SKM-1 (cell line): ENCODE measurements around the gene MACROD1.

Experiments
- DNase-seq: peaks from one replicate; lab custom pipeline; 2025; ENCODE audit not compliant: unreplicated experiment; lab: John Stamatoyannopoulos, UW

The MACROD1 gene

DNA sequence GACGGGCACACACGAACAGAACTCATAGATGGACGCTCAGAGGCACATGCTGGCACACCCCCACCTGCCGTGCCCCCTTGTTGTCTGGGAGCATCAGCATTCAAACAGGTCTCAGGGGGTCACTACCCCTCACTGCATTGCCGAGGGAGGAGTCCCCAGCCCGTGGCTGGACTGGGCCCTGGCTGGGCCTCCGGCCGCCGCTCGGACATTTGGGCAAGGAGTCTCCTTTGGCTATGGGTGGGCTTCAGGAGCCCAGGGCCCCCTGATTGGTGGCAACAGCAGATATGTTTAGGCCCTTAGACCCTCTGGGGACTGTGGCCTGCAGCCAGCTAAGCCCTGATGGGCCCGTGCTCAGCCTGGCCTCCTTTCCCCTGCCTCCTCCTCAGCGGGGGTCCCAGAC, 88.3 kb downstream of the MACROD1 start:
- no peak for DNase-seq

DNA sequence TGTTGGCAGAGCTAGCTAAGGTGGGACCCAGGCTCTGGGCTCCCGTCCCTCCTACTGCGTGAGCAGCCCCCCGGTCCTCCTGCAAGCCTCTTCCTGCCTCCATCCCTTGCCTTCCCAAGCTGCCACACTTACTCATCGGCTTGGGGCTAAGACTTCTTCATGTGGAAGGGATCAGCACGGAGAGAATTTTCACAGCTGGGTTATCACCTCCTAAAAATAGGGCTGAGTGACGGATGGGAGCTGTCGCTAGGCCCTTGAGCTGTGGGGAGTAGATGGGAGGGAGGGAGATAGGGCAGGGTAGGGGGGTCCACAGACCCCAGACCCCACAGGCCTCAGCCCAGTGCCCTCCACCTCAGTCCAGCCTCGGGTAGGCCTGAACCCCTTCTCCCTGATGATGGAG, 89.2 kb downstream of the MACROD1 start:
- no peak for DNase-seq

DNA sequence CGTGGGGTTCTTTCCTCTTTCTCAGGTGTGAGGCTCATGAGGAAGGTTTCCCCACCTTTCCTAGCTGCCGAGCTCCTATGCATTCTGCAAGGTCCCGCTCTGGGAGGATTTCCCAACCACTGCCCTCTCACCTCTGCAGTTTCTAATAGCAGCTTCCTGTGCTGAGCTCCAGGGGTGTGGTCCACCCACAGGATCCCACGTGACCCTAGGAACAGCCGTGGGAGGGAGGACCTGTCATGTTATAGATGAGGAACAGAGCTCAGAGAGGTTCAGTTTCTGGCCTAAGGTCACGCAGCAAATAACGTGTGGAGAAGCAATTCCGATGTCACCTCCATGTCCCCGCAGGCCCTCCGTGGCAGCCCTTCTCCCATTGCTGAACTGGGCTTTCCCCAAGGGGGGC, 91.7 kb downstream of the MACROD1 start:
- peak; percentile 65 for DNase-seq

DNA sequence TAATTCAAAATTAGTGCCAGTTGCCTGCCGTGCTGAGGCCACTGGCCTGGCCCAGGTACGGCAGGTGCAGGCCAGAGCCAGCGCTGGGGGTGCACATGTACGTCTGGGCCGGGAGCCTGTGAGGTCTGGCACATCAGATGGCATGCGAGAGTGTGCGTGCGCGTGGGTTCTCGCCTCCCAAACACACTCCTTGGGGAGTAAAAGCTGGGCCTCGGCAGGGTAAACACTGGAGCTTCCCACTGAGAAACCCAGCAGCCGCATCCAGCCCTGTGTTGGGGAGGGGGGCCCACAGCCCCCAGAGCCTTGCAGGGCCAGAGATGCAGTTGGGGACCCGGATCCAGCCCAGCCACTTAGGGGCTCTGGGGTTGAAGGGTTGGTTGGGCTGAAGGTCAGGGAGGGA, 92.4 kb downstream of the MACROD1 start:
- no peak for DNase-seq

DNA sequence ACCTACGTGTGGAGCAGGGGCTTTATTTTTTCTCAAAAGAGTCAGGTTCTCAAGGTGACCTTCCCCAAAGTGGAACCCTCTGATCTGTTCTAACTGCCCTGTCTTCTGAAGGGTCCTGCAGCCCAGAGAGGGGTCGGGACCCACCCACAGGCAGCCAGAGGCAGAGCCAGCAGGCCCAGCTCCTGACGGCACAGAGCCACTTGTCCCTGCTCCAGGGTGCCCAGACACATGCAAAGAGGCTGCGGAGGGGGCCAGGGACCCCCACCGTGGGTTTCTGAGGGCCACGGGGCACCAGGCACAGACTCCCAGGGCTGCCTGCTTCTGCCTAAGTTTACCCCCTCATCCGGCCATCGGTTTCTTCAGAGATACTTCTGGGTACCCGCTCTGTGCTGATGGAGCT, 93.0 kb downstream of the MACROD1 start:
- no peak for DNase-seq

DNA sequence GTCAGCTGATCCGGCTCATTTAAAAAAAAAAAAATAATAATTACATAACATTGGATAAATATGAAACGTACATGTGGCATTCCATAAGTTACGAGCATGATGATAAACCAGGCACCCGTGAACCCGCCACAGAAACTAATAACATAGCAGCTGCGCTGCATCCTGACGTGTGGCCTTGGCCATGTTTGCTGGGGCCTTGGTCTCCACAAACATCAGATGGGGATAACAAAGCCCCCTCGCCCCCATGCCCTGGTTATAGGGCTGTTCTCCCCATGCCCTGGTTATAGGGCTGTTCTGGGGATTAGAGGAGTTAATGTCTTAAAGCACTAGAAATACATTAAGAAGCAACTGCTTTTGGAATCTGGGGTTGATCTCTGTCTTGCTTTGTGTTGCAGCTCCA, 93.5 kb downstream of the MACROD1 start:
- no peak for DNase-seq

DNA sequence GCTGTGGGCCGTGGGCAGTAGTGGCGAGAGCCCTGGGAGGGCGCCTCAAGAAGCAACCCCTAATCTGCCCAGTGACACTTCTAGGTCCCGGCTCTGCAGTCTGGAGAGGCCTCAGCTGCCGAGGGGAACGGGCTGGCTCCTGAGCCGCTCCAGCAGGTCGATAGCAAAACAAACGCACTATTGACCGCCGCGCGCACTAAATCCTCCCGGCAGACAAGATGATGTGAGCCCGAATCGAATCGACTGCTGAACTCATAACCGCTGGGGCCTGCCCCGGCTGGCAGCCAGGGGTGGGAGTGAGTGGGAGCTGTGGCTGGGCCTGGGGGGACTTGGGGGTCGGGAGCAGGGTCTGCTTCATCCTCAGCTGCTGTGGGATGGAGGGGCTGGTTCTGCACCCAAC, 94.1 kb downstream of the MACROD1 start:
- no peak for DNase-seq

DNA sequence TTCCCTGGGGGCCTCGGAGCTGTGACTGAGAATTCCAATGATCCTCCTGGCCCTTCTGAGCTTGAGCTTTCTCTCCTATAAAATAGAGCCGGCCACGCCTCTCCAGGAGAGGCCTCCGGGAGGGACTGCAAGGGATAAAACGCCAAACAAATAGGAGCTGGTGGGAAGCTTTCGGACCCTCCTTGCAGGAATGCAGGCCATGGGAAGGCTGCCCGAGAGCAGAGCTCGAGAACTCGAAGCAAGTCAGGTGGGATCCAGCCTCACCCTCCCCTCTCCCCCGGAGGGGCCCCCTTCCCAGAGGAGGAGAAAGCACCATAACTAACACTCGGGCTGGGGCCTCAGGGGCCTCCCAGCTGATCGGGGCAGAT, 95.6 kb downstream of the MACROD1 start:
- DNase-seq, result no peak

DNA sequence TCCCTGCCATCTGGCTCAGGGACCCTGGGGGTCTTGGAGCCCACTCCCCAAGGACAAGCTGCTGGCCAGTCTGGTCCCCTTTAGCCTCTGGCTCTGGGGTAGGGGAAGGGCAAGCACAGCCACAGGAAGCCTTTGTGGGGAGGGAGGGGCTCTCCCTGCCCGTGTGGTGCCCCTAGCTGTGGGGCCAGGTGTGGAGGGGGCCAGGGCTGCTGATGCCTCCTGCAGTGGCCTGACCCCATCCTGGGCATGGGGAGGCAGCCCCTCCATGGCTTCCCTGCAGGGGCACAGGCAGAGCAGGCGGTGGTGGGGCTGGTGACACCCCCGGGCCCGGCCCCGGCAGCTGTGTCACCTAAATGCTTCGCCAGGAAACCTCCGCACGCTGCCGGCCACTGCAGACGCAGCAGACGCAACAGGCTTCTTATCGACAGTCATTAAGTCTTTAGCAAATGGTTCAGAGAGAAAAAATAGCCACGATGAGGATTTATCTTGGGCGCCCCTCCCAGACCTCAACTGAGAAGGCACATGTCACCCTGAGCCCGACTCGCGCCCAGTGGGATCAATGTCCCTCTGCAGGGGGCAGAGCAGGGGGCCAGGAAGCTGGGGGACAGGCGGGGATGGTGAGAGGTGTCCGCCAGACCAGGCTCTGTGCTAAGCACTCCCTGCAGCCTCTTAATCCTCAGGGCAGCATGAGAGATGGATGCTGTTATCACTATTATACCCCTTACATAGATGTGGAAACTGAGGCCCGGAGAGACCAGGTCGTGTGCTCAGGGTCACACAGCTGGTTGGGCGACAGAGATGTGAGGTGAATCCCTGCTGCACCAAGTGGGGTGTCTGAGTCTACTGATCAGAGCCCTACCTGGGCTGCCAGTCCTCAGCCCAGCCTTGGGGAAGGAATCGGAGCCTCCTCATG, 96.3 kb downstream of the MACROD1 start:
- DNase-seq, result no peak

DNA sequence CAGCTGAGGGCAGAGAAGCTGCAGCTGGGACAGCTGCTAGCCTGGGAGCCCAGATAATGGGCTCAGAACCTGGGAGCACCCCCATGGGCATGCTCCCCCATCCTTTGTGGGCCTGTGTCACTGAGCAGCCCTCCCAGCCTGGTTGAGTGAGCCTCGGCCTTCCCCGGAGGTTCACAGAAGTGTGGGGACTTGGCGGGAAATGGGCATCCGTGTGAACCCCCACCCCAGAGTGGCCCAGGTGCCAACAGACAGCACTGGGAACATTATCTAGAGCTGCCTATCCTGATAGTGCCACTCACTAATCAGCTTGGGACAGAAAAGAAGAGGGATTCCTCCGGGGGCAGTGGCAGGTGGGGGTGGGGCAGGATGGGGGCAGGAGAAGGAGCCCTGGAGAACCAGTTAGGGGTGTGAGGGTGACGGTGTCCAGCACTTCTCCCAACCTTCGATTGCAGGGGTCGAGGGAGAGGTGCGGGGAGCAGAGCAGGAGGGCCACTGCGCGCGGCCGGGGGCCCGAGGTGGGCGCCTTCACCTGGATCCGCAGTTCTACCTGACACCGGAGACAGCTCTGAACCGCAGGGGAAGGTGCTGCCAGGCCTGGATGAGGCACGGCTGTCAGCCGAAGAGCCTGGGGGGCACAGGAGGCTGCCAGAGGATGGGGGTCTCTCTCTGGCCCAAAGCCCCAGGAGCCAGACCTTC, 97.1 kb downstream of the MACROD1 start:
- DNase-seq, result no peak

DNA sequence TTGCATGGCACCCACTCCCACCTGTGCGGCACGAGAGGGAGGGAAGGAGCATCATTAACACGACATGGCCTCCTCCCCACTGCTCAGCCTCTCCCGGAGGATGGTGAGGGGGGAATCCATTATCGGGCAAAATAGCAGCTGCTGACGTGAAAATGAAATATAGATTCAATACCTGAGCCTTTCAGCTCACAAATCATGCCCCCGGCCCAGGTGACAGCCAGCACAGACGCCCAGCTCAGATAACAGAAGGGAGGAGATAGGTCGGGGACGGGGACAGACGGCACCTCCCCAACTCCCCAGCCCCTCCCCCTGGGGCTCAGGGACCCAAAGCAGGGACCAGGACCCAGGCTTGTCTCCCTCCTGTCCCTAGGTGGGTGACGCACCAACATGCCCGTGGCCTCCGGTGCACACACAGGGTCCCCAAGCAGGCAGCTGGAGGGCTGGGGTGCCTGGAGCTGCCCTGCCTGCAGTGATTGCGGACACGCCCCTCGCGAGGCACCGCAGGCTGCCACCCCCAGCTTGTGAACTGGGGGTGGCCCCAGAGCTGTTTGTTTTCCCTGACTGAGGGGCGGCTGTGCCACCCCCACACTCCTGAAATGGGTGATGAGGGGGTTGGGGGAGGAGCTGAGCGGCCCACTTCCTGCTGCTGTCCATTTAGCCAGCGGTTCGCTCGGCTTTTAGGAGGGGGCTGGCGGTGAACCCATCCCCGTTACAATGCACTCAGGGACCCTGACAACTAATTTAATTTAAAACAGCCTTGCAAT, 98.5 kb downstream of the MACROD1 start:
- no peak for DNase-seq

DNA sequence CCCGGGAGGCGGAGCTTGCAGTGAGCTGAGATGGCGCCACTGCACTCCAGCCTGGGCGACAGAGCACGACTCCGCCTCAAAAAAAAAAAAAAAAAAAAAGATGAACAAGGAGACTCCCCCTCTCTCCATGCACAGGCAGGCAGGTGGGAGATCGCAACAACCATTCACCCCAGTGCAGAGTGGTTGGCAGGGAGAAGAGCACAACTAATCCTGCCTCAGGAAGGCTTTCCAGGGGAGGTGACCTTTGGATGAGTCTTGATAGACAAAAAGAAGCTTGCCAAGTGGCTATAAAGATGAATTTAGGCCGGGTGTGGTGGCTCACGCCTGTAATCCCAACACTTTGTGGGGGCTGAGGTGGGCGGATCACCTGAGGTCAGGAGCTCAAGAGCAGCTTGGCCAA, 100.2 kb downstream of the MACROD1 start:
- DNase-seq, result no peak

DNA sequence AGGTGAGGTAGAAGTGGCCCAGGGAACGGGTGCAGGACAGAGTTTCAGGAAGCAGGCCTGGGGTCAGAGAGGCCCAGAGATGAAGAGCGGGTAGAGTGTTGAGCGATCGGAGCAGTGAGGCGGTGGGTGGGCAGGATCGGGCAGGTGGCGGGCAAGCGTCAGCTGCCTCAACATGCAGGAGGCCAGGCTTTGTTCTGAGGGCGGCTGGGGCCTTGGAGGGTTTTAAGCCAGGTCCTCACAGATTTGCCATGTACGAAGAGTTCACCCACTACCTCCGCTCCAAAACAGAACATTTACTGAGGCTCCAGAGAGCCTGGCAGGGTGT, 100.8 kb downstream of the MACROD1 start:
- DNase-seq, result no peak

DNA sequence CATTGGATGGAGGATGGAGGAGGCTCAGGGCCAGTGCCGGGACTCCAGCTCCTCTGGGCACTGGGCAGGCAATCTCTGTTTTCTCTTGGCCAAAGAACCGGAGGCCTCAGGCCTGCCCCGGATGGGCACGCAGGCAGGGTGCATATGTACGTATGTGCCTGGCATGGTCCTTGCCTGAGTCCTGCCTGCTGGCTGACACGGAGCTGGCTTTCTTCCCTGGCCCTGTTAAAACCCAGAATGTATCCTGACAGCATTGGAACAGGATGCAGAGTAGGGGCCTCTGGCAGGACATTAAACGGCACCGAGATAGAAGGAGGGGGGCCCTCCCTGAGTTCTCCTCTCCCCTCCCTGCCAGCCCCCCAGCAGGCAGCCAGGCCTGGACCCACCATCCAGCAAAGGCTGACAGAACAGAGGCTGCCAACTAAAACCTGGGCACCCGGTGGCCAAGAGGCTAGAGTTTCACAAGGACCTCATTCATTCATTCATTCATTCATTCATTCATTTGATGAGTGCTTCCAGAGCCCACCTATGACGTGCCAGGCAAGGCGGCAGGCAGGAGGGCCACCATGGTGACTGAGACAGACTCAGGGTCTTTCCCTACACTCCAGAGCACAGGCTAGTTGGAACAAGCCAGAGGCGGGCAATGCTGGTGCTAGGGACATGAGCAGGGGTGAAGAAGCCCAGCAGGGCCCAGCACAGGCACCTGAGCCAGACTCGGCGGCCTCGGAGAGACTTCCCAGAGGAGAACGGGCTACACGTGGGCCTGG, 101.4 kb downstream of the MACROD1 start:
- no peak for DNase-seq

DNA sequence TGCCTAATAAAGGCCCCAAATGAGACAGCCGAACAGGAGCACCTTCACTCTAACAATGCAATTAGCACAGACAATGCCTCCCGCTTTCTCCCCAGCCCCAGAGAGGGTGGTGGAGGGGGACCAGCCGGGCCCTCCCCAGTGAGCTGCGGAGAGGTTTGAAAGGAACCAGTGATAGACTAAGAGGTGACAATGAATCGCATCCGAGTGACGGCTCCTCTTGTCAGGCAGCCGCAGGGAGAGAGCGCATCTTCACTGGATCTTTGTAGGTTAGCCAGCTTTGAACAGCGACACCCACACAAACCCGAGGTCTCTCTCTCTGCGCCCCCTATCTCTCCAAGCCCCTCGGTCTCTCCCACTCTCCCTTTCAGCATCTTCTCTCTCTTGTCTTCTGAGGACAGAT, 102.1 kb downstream of the MACROD1 start:
- no peak for DNase-seq

DNA sequence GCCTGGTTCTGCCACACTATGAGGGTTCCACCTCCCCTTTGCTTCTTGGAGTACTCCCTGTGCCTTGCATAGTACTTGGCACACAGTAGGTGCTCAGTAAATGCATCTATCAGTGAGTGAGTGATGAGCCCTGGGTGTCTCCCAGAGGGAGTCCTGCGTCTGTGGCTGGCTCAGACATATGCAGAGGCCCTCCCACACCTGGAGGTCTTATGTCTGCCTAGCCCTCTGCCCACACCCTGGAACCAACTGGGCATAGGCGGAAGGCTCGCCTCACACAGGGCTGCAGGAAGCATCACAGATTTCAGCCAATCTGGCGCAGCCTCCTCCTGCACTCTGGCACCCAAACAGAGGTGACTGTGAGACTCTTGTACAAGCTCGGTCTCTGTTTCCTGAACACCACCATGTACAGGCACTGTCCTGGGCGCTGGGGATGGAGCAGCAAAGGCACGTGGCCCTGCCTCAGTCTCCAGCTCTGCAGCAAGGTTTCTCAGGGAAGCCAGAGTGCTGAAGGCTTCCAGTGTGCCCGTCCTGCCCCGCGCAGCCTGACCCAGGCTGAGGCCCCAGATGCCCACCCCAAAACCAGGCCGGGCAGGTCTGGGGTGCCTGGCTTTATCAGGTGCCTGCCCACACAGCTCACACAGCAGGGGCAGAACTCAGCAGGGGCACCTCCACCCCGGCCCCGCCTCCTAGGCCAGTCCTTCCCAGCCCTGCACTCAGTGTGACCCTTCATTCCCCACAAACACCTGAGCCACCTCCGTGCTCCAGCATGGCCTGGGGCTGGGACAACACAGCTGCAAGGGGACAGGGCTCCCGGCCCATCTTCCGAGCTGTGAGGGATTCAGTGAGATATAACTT, 103.5 kb downstream of the MACROD1 start:
- DNase-seq, result no peak

DNA sequence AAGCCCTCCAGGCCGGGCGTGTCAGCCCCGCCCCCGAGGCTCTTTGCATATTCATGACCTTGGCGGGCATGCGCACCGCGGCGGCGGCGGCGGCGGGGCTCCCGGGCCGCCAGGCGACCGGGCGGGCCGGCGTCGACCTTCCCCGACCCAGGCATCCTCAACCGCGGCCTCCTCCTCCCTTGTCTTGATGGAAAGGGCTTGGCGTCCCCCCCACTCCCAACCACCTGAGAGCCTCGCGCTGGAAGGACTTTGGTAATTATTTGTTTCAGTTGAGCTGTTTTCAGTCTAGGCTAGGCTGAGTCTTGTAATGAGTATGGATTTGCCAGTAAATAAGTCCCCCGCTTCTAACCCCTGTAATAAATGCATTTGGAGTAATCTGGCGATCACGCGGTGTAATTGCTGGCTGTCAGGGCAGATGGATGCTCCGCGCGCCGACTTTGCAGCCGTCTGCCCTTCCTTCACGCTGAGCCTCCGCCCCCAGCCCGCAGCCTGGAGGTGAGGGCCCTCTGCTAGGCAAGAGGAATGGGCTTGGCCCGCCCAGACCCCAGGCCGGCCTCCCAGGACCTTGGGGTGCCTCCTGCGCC, 105.0 kb downstream of the MACROD1 start:
- DNase-seq, result no peak

DNA sequence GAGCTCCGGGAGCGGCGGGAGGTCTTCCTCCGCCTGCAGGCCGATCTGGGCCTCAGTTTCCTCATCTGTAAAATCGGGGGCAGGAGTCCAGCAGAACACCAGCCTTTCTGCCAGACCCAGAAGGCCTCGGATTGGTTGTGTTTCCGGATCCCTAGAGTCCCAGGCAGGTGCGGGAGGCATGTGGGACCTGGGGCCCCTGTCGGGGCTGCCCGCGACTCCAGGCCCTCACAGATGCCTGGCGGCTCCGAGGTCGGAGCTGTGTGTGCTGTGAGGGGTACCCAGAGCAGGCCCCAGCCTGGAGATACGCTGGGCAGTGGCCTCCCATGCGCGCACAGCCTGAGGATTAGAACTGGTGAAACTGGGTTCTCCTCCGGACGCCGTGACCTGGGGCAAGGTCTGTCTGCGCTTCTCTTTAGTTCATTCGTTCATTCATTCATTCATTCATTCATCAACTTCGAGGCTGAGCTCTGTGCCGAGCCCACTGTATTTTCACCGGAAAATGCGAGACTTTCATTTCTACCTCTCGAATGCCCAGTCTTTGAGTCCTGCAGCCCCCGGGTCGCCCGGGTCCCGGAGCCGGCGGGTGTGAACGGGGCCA, 105.6 kb downstream of the MACROD1 start:
- no peak for DNase-seq

DNA sequence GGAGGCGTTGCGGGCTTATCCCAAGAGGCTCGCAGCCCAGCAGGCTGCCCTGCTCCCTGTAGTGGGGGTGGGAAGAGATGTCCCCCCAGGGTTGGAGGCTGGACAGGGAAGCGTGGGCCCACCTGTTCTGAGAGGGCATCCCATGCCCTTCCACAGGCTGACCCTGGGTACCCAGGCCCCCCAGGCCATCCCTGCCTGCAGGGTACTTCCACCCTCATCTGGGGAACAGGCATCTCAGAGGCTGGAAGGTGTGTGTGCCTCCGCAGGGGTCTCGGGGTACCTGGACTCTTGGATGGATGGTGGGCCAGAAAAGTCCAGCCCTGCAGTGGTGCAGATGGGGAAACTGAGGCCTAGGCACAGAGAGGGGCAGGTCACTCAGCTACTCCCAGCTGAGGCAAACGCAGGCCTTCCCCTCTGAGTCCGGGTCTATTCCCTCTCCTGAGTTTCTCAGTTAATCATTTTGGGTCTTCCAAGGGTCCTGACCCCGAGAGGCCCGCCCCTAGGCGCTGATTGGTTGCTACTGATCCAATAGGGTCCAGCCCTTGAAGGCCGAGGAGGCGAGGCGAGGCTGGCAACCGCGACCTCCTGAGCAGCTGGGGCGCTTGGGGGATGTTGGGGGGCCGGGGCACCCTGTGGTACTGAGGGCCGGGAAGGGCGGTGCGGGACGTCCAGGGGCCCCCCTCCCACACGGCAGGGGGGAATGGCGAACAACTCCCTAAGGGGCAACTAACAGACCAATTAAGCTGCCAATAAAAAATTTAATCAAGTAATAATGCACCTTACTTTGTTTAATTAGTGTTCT, 106.4 kb downstream of the MACROD1 start:
- no peak for DNase-seq
